T-helper 1 cell treated with Interleukin-12 subunit alpha and Interleukin-12 subunit beta and Interleukin-4 antibody, amounts not matched to agents 30 μg/mL and 1 μg/mL, for 36 hours (primary cell): Measurements from ENCODE around the gene GOLGA6L9.
"Not testable (repeated sequence)": the region's sequence is repeated elsewhere in the genome, so short reads cannot be mapped to it uniquely, and the experiment has no call there.

ENCODE experiments used
- H3K27ac Mint-ChIP-seq: one replicate; pipeline ENCODE4 v1.8.0; 2021; ENCODE audit warnings: mild to moderate bottlenecking, mixed read lengths
- H3K27me3 Mint-ChIP-seq: one replicate; pipeline ENCODE4 v1.8.0; 2021; ENCODE audit warnings: low read depth, mixed read lengths
- H3K36me3 Mint-ChIP-seq: one replicate; pipeline ENCODE4 v1.8.0; 2021; ENCODE audit warnings: low read depth, mixed read lengths
- H3K4me1 Mint-ChIP-seq: one replicate; pipeline ENCODE4 v1.8.0; 2021; ENCODE audit warnings: low read depth, mixed read lengths
- H3K4me3 Mint-ChIP-seq: one replicate; pipeline ENCODE4 v1.8.0; 2021; ENCODE audit warnings: mild to moderate bottlenecking, moderate library complexity, mixed read lengths
- H3K9me3 Mint-ChIP-seq: one replicate; pipeline ENCODE4 v1.8.0; 2021; ENCODE audit warnings: mixed read lengths

The GOLGA6L9 gene

GRCh38 chr15:82429693-82430092 is at the start of gene GOLGA6L9:
Gene GOLGA6L9, plus strand, starts transcription at chr15:82429816. Its CDS starts 264 bp downstream, at chr15:82430080.
- H3K9me3 Mint-ChIP-seq, H3K4me3 Mint-ChIP-seq, H3K27ac Mint-ChIP-seq, H3K36me3 Mint-ChIP-seq, H3K27me3 Mint-ChIP-seq, H3K4me1 Mint-ChIP-seq: not testable (repeated sequence)

- not testable (repeated sequence) for H3K27ac Mint-ChIP-seq, H3K9me3 Mint-ChIP-seq, H3K4me3 Mint-ChIP-seq, H3K4me1 Mint-ChIP-seq, H3K36me3 Mint-ChIP-seq, H3K27me3 Mint-ChIP-seq
Measured at GRCh38 chr15:82381330-82381955, 48.2 kb upstream of the GOLGA6L9 start.

DNA sequence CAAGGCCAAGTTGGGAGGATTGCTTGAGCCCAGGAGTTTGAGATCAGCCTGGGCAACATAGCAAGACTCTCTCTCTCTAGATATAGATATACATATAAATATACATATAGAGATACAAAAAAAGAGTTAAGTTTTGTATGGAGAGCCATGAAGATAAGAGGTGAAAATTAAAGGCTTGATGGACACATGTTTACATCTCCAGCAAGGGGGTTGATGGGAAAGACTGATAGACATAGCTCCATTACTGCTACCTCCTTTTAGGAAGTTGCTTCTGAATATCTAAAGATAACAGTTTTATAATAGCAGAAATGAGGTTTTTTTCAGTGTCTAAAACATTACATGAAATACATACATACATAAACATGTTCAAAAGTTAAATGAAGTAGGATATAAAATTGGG is 42.4 kb upstream of the GOLGA6L9 start:
- not testable (repeated sequence) for H3K4me1 Mint-ChIP-seq, H3K27me3 Mint-ChIP-seq, H3K9me3 Mint-ChIP-seq

DNA sequence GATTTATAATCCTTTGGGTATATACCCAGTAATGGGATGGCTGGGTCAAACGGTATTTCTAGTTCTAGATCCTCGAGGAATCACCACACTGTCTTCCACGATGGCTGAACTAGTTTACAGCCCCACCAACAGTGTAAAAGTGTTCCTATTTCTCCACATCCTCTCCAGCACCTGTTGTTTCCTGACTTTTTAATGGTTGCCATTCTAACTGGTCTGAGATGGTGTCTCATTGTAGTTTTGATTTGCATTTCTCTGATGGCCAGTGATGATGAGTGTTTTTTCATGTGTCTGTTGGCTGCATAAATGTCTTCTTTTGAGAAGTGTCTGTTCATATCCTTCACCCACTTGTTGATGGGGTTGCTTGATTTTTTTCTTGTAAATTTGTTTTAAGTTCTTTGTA is 39.5 kb upstream of the GOLGA6L9 start:
- H3K4me1 Mint-ChIP-seq, H3K4me3 Mint-ChIP-seq, H3K9me3 Mint-ChIP-seq, H3K27me3 Mint-ChIP-seq, H3K36me3 Mint-ChIP-seq, H3K27ac Mint-ChIP-seq: not testable (repeated sequence)

More for the DNA sequence above, 42.4 kb upstream of the GOLGA6L9 start:
- not testable (repeated sequence) for H3K4me3 Mint-ChIP-seq, H3K36me3 Mint-ChIP-seq, H3K27ac Mint-ChIP-seq

- not testable (repeated sequence) for H3K4me1 Mint-ChIP-seq
Measured at GRCh38 chr15:82392077-82392476, 37.5 kb upstream of the GOLGA6L9 start.

DNA sequence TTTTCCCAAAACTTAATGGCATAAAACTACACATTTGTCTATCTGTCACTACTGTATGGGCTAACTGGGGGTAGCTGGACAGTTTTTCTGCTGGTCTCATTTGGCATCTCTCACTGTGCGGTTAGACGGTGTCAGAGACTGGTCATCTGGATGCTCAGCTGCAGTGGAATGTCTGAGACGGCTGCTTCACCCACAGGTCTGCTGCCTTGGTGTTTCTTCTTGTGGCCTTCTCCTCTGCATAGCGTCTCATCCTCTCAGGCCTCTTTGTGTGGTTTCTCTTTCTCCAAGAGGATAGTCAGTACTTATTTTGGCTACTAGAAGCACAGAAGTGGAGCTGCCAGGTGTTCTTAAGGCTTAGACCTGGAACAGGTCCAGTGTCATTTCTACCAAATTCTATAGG is 35.9 kb upstream of the GOLGA6L9 start:
- H3K27ac Mint-ChIP-seq: no peak overlapping the region
- peaks cover 2% of the 10 kb centered on the region for H3K4me1 Mint-ChIP-seq
- H3K4me3 Mint-ChIP-seq: no peak overlapping the region
- H3K36me3 Mint-ChIP-seq: no peaks in the 10 kb centered on the region
- no peaks in the 10 kb centered on the region for H3K27me3 Mint-ChIP-seq
- no peaks in the 10 kb centered on the region for H3K9me3 Mint-ChIP-seq

More at GRCh38 chr15:82392077-82392476, 37.5 kb upstream of the GOLGA6L9 start:
- H3K36me3 Mint-ChIP-seq, H3K4me3 Mint-ChIP-seq, H3K27me3 Mint-ChIP-seq, H3K27ac Mint-ChIP-seq, H3K9me3 Mint-ChIP-seq: not testable (repeated sequence)

GRCh38 chr15:82395788-82396187 is 33.8 kb upstream of the GOLGA6L9 start:
- H3K4me1 Mint-ChIP-seq, H3K4me3 Mint-ChIP-seq, H3K27me3 Mint-ChIP-seq, H3K9me3 Mint-ChIP-seq, H3K27ac Mint-ChIP-seq, H3K36me3 Mint-ChIP-seq: not testable (repeated sequence)

DNA sequence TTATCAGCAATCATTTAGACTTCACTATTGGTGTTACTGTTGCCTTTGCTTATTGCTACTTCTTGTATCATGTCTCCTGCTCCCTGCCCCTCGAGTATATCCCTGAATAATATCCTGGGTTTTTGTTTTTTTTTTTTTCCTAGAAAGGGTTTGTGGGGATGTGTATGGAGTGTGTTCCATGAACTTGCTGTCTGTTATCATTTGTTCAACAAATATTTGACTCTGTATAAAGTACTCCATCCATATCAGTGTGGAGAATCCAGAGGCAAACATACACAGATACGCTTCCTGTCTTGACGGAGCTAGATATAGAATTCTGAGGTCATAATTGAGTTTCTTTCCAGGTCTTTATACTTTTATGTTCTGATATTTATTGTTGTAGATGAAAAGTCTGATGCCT is 31.8 kb upstream of the GOLGA6L9 start:
- H3K36me3 Mint-ChIP-seq: no peaks in the 10 kb centered on the region
- H3K4me3 Mint-ChIP-seq: no peak overlapping the region
- no peaks in the 10 kb centered on the region for H3K27me3 Mint-ChIP-seq
- H3K9me3 Mint-ChIP-seq: no peaks in the 10 kb centered on the region
- H3K4me1 Mint-ChIP-seq: peaks cover 5% of the 10 kb centered on the region
- no peak overlapping the region for H3K27ac Mint-ChIP-seq

DNA sequence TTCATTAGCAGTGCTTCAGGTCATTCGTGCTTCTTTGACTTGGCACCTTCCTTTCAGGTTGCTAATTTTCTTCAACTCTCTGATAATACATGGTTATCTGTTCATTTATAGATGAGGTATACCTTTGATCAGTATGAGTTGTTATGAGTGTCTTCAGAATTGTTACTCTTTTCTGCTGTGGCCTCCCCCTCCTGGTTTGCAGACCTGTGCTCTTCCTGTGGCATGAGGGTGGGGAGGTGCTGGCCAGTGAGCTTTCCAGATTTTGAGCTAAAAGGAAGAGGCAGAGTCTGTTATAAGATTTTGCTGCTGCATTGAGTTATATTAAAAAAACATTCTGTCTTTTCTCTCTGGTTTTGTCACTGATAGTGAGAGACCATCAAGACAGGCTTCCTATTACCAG is 30.8 kb upstream of the GOLGA6L9 start:
- Mint-ChIP-seq H3K27ac (no peak overlapping the region), H3K27me3 (no peaks in the 10 kb centered on the region), H3K9me3 (no peaks in the 10 kb centered on the region), H3K4me1 (peaks cover 5% of the 10 kb centered on the region), H3K4me3 (no peak overlapping the region), H3K36me3 (no peaks in the 10 kb centered on the region)

- not testable (repeated sequence) for H3K36me3 Mint-ChIP-seq, H3K27me3 Mint-ChIP-seq, H3K4me1 Mint-ChIP-seq, H3K4me3 Mint-ChIP-seq, H3K9me3 Mint-ChIP-seq, H3K27ac Mint-ChIP-seq
Measured at GRCh38 chr15:82399366-82400103, 30.1 kb upstream of the GOLGA6L9 start.

DNA sequence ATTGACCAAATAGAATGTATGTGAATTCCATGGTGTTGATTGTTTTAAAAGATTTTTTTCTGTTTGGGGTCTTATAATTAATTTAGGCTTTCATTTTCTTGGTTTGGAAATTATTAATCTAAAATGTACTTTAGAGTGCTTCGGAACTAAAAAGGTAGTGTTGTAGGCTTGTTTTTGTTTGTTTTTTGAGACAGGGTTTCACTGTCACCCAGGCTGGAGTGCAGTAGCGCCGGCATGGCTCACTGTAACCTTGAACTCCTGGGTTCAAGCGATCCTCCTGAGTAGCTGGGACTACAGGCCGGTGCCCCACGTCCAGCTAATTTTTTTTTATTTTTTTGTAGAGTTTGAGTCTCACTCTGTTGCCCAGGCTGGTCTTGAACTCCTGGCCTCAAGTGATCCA is 27.7 kb upstream of the GOLGA6L9 start:
- H3K27ac Mint-ChIP-seq, H3K4me3 Mint-ChIP-seq, H3K36me3 Mint-ChIP-seq, H3K27me3 Mint-ChIP-seq, H3K9me3 Mint-ChIP-seq: not testable (repeated sequence)
- H3K4me1 Mint-ChIP-seq: peaks cover 14% of the 10 kb centered on the region

GRCh38 chr15:82402341-82402740 is 27.3 kb upstream of the GOLGA6L9 start:
- not testable (repeated sequence) for H3K27me3 Mint-ChIP-seq, H3K36me3 Mint-ChIP-seq, H3K4me3 Mint-ChIP-seq, H3K9me3 Mint-ChIP-seq, H3K27ac Mint-ChIP-seq
- H3K4me1 Mint-ChIP-seq: peaks cover 14% of the 10 kb centered on the region

- not testable (repeated sequence) for H3K9me3 Mint-ChIP-seq, H3K27me3 Mint-ChIP-seq, H3K27ac Mint-ChIP-seq, H3K4me3 Mint-ChIP-seq, H3K36me3 Mint-ChIP-seq, H3K4me1 Mint-ChIP-seq
Measured at GRCh38 chr15:82406211-82406610, 23.4 kb upstream of the GOLGA6L9 start.

DNA sequence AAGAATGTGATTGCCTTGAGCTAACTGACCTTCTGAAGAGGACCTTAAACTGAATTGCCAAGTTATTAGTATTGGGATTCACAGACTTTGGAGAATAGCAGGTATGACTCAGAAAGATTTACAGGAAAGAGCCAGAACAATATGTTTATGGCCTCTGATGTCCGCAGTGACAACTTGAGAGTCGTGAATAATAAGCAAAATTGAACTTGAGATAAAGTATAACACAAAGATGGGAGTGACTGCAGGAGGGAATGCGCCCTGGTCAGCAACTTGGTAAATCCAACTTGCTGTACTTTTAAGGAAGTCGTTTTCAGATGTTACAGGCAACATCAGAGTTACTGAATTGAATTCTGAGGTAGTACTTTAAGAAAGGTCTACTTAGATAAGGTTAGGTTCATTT is 19.3 kb upstream of the GOLGA6L9 start:
- H3K9me3 Mint-ChIP-seq, H3K27ac Mint-ChIP-seq, H3K27me3 Mint-ChIP-seq, H3K36me3 Mint-ChIP-seq, H3K4me3 Mint-ChIP-seq: not testable (repeated sequence)
- peaks cover 10% of the 10 kb centered on the region for H3K4me1 Mint-ChIP-seq

GRCh38 chr15:82411595-82411994 is 18.0 kb upstream of the GOLGA6L9 start:
- H3K4me3 Mint-ChIP-seq, H3K27ac Mint-ChIP-seq, H3K36me3 Mint-ChIP-seq, H3K27me3 Mint-ChIP-seq, H3K9me3 Mint-ChIP-seq, H3K4me1 Mint-ChIP-seq: not testable (repeated sequence)
